Immature natural killer cell (primary cell): Measurements from ENCODE around the gene AGMO. TPM values are rescaled to one million over a fixed set of nuclear protein-coding genes. Genes with fewer than 3 reads are reported as not detected.

Experiments used
- DNase-seq, 3 donors: peaks; one replicate each; pipeline ENCODE4 v3.0.0; 2022; ENCODE audit warnings: mixed read lengths in 1 of 3
- H3K27ac Mint-ChIP-seq, 6 donors: one replicate each; pipeline ENCODE4 v1.8.0; 2020; ENCODE audit warnings: mixed read lengths in 6 of 6, mild to moderate bottlenecking in 5 of 6, inconsistent platforms in 4 of 6, moderate library complexity in 3 of 6
- H3K27me3 Mint-ChIP-seq, 3 donors: one replicate each; pipeline ENCODE4 v1.8.0; 2020 to 2021; ENCODE audit warnings: low read depth in 3 of 3, mild to moderate bottlenecking in 3 of 3, mixed read lengths in 3 of 3, moderate library complexity in 3 of 3, inconsistent platforms in 1 of 3
- H3K36me3 Mint-ChIP-seq, 3 donors: one replicate each; pipeline ENCODE4 v1.8.0; 2020; ENCODE audit warnings: mixed read lengths in 3 of 3, inconsistent platforms in 2 of 3, mild to moderate bottlenecking in 2 of 3
- H3K4me1 Mint-ChIP-seq, 2 donors: one replicate each; pipeline ENCODE4 v1.8.0; 2020; ENCODE audit warnings: inconsistent platforms in 2 of 2, mild to moderate bottlenecking in 2 of 2, mixed read lengths in 2 of 2, moderate library complexity in 1 of 2
- H3K4me3 Mint-ChIP-seq, 5 donors: one replicate each; pipeline ENCODE4 v1.8.0; 2020; ENCODE audit warnings: mild to moderate bottlenecking in 5 of 5, mixed read lengths in 5 of 5, inconsistent platforms in 3 of 5, moderate library complexity in 3 of 5
- H3K9me3 Mint-ChIP-seq, 6 donors: one replicate each; pipeline ENCODE4 v1.8.0; 2020; ENCODE audit warnings: mild to moderate bottlenecking in 6 of 6, mixed read lengths in 6 of 6, inconsistent platforms in 4 of 6, moderate library complexity in 3 of 6
- polyA plus RNA-seq, 3 donors: library from polyadenylated mRNA; unstranded; fragments of 300-500 nt; fragmentation: Illumina TruSeq; gene quantifications; one replicate each; pipeline ENCODE4 v1.2.3, GENCODE V29; 2021

Gene AGMO
- polyA plus RNA-seq, 3 donors from 2014 or later: not detected

DNA sequence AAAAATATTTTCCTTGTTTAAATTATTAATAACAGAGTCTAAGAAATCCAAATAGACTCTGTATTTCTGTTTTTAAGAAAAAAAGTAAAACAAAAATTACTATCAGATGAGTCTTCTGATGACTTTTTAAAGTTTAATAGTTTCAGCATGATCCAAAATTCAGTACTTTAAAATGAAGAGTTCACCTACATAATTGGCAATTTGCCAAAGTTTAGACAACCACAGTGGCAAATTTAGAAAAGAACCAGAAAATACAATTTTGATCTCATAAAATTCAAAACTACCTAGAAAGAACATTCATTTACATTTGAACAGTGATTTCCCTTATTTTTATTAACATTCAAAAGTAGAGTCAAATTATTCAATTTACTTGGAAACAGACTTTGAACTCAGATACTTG, 56.1 kb downstream of the AGMO start:
- no peaks in the 10 kb centered on the region for H3K4me1 Mint-ChIP-seq
- no peak overlapping the region for H3K4me3 Mint-ChIP-seq
- peaks cover 2 to 37% (median 23%) of the 10 kb centered on the region in 6 donors for H3K9me3 Mint-ChIP-seq
- H3K27ac Mint-ChIP-seq: no peak overlapping the region
- no peak for DNase-seq
- no peaks in the 10 kb centered on the region for H3K36me3 Mint-ChIP-seq
- H3K27me3 Mint-ChIP-seq: no peaks in the 10 kb centered on the region

- Mint-ChIP-seq H3K4me1 (no peaks in the 10 kb centered on the region), H3K27me3 (no peaks in the 10 kb centered on the region), H3K27ac (no peak overlapping the region), H3K36me3 (no peaks in the 10 kb centered on the region), H3K9me3 (peaks cover 5 to 38% (median 23%) of the 10 kb centered on the region in 6 donors), H3K4me3 (no peak overlapping the region)
- DNase-seq: no peak
These were observed 57.5 kb downstream of the AGMO start for GRCh38 chr7:15504351-15504750.

DNA sequence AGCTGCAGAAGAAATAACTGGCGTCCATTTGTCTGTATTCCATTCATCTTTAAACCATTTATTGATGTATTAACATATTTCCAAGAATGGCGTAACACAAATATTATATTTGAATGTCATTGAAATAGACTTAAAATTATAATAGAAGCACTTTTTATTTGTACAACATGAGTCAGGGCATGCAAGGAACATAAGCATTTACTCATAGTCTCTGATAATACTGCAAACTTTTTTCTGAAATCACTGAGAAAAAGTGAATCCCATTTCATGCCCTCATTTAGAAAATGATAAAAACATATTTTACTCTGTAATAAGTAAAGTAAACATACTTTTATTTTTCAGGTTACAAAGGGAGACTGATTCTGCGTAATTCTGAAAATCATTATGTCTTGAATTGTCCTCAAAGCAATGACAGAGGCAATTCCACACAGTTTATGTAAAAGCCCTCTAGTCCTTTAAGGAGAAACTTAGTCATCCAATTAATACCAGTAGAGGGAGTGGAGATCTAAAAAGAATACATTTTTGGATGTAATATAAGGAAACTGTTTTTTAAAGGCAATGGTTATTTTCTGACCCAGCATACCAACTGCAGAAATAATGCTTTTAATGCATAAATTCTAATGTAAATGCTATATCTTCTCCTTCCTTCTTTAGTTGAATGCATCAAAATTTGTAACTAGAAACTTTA, 58.1 kb downstream of the AGMO start:
- Mint-ChIP-seq H3K27me3 (no peaks in the 10 kb centered on the region), H3K36me3 (no peaks in the 10 kb centered on the region), H3K9me3 (peaks cover 5 to 38% (median 24%) of the 10 kb centered on the region in 6 donors), H3K27ac (no peak overlapping the region), H3K4me3 (no peak overlapping the region), H3K4me1 (no peaks in the 10 kb centered on the region)
- no peak for DNase-seq

DNA sequence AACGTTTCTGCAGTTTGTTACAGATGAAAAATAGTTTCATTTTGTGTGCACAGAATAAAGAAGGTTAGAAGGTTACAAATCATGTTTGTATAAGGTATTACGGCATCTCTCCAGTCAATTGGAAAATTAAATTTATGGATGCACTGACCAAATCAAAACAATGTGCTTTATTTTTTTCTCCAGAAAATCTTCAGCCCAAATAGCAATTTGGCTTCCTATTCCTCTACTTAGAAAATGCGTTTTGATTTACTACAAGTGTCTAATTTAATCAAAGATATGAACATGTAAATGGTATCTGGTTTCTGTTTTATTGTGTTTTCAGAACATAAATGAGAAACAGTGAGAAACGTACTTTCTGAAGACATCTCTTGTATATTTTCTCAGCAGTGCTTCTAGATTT, 63.4 kb downstream of the AGMO start:
- DNase-seq: no peak

GRCh38 chr7:15495170-15495569, 66.6 kb downstream of the AGMO start:
- no peaks in the 10 kb centered on the region for H3K4me1 Mint-ChIP-seq
- H3K36me3 Mint-ChIP-seq: no peaks in the 10 kb centered on the region
- DNase-seq: no peak

More for the DNA sequence above, 63.4 kb downstream of the AGMO start:
- Mint-ChIP-seq H3K9me3 (peaks cover 10 to 47% (median 23%) of the 10 kb centered on the region in 6 donors), H3K27ac (no peak overlapping the region), H3K4me1 (no peaks in the 10 kb centered on the region), H3K27me3 (peaks cover 0 to 2% (median 0%) of the 10 kb centered on the region in 3 donors), H3K36me3 (no peaks in the 10 kb centered on the region), H3K4me3 (no peak overlapping the region)

DNA sequence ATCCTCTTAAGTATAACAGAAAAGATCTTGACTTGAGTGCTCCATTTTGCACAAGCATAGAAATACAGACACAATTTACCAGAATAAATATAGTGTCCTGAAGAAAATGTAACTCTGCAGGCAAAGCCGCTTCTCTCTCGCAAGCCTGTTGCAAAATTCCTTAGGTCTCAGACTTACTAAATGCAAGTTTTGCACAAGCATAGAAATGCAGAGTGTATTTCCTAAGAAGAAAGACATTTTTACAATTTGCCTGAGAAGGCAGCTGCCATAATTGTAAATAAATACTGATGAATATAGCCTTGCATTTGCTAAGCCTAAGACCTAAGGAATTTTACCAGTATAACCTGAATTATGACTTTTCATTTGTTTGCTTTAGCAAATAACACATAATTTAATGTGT, 67.1 kb downstream of the AGMO start:
- Mint-ChIP-seq H3K27me3 (peaks cover 0 to 2% (median 0%) of the 10 kb centered on the region in 3 donors), H3K36me3 (no peaks in the 10 kb centered on the region), H3K9me3 (peaks cover 5 to 27% (median 16%) of the 10 kb centered on the region in 6 donors), H3K4me1 (no peaks in the 10 kb centered on the region), H3K4me3 (no peak overlapping the region), H3K27ac (no peak overlapping the region)
- no peak for DNase-seq

More at GRCh38 chr7:15495170-15495569, 66.6 kb downstream of the AGMO start:
- Mint-ChIP-seq H3K9me3 (peaks cover 5 to 25% (median 16%) of the 10 kb centered on the region in 6 donors), H3K27ac (no peak overlapping the region), H3K27me3 (peaks cover 0 to 2% (median 0%) of the 10 kb centered on the region in 3 donors), H3K4me3 (no peak overlapping the region)

DNA sequence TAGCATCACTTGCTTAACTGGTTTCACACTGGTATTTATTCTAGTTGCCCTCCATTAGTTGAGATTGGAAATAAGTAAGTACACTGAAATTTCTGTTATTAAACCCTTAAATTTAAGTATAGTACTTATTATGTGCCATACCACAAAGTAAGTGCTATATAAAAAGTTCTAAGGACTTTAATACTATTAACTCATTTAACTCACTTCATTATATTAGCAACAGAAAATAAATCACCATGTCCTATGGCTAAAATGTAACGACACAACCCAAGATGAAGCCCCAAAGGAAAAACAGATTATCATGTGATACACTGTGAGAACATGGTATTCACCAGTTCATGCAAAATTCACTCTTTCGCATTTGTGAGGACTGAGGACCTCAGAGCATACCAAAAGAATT, 70.5 kb downstream of the AGMO start:
- H3K27ac Mint-ChIP-seq: no peak overlapping the region
- no peaks in the 10 kb centered on the region for H3K4me1 Mint-ChIP-seq
- DNase-seq: no peak
- H3K36me3 Mint-ChIP-seq: no peaks in the 10 kb centered on the region
- H3K27me3 Mint-ChIP-seq: peaks cover 0 to 2% (median 0%) of the 10 kb centered on the region in 3 donors
- peaks cover 5 to 24% (median 15%) of the 10 kb centered on the region in 6 donors for H3K9me3 Mint-ChIP-seq
- no peak overlapping the region for H3K4me3 Mint-ChIP-seq

- no peak for DNase-seq
- Mint-ChIP-seq H3K27ac (no peak overlapping the region), H3K27me3 (peaks cover 0 to 2% (median 0%) of the 10 kb centered on the region in 3 donors), H3K4me1 (no peaks in the 10 kb centered on the region), H3K36me3 (no peaks in the 10 kb centered on the region), H3K4me3 (no peak overlapping the region), H3K9me3 (peaks cover 5 to 26% (median 15%) of the 10 kb centered on the region in 6 donors)
These were observed 71.5 kb downstream of the AGMO start for GRCh38 chr7:15490291-15490690.

DNA sequence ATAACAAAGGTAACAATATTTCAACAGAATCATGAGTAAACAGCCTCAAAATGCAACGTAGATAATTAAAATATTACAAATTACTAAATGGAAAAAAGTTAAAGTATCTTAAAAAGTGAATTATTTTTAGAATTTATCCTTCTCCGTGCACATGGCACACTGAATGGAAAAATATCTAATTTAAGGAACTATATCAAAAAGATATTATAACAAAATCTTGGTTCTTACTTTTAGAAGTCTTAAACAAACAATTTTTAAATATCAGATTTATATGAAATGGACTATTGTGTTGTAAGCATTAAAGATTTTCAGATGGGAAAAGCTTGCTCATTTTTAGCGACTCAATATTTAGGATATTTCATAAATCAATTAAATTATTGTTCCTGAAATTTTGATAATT, 72.0 kb downstream of the AGMO start:
- peaks cover 1 to 27% (median 13%) of the 10 kb centered on the region in 6 donors for H3K9me3 Mint-ChIP-seq
- DNase-seq: no peak
- H3K4me1 Mint-ChIP-seq: no peaks in the 10 kb centered on the region
- no peak overlapping the region for H3K27ac Mint-ChIP-seq
- H3K36me3 Mint-ChIP-seq: no peaks in the 10 kb centered on the region
- peaks cover 0 to 2% (median 0%) of the 10 kb centered on the region in 3 donors for H3K27me3 Mint-ChIP-seq
- H3K4me3 Mint-ChIP-seq: no peak overlapping the region

DNA sequence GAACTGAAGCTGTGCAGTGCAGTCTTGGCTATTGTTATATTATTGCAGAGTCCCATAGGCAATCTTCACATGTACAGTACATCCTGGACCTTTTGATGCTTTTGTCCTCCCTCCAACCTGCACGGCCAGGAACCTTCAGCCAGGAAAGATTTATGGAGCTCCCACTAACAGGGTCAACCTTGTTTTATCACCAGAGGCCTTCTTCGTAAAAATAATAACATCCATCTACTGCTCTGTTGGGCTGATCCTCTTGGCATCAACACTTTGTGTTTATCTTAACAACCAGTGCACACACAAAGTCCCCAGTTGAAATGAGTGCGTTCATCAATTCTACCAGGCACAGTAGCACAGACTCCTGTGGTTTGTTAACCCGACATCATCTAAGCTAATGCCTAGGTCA, 72.4 kb downstream of the AGMO start:
- Mint-ChIP-seq H3K27ac (no peak overlapping the region), H3K4me3 (no peak overlapping the region), H3K27me3 (peaks cover 0 to 2% (median 0%) of the 10 kb centered on the region in 3 donors), H3K4me1 (no peaks in the 10 kb centered on the region), H3K9me3 (peaks cover 6 to 31% (median 17%) of the 10 kb centered on the region in 6 donors), H3K36me3 (peaks cover 0 to 3% (median 3%) of the 10 kb centered on the region in 3 donors)
- DNase-seq: no peak

DNA sequence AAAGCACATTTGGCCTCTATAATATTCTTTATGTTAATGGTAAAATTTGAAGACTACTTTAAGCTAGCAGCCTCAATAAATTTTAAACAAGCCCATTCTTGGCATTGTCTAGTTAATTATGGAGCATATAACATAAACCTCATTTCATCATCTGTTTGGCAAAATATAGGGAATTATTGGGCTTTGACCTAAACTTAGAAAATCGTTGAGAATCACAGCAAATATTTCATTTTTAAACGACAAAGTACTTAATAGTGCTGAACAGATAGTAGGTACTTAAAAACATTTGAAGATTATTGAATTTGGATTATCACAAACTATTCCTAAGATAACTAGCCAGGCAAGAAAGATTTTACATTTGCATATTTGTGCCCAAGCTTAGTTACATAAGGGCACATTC, 73.4 kb downstream of the AGMO start:
- no peak overlapping the region for H3K4me3 Mint-ChIP-seq
- no peak overlapping the region for H3K27ac Mint-ChIP-seq
- no peaks in the 10 kb centered on the region for H3K4me1 Mint-ChIP-seq
- peaks cover 5 to 35% (median 16%) of the 10 kb centered on the region in 6 donors for H3K9me3 Mint-ChIP-seq
- no peak for DNase-seq
- peaks cover 0 to 3% (median 3%) of the 10 kb centered on the region in 3 donors for H3K36me3 Mint-ChIP-seq
- no peaks in the 10 kb centered on the region for H3K27me3 Mint-ChIP-seq

DNA sequence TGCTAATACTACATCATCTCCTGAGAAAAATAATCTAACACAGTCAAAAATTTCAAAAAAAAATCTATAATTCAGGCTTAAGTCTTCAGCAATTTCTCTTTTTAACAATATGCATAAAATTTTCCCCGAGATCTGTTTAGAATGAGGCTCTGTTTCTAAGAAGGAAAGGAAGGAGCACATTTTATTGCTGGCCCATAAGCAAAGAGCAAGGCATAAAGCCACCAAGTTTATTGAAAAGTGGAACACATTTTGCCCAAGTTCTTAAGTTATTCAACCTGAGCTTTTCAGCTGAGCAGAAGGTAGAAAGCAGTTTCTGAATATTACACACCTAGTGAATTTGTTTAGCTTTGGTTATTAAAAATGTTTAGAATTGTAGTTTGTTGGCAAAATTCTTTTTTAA, 73.9 kb downstream of the AGMO start:
- DNase-seq: no peak
- no peak overlapping the region for H3K4me3 Mint-ChIP-seq
- peaks cover 5 to 35% (median 15%) of the 10 kb centered on the region in 6 donors for H3K9me3 Mint-ChIP-seq
- H3K27me3 Mint-ChIP-seq: no peaks in the 10 kb centered on the region
- H3K4me1 Mint-ChIP-seq: no peaks in the 10 kb centered on the region
- H3K36me3 Mint-ChIP-seq: peaks cover 0 to 3% (median 3%) of the 10 kb centered on the region in 3 donors
- H3K27ac Mint-ChIP-seq: no peak overlapping the region

DNA sequence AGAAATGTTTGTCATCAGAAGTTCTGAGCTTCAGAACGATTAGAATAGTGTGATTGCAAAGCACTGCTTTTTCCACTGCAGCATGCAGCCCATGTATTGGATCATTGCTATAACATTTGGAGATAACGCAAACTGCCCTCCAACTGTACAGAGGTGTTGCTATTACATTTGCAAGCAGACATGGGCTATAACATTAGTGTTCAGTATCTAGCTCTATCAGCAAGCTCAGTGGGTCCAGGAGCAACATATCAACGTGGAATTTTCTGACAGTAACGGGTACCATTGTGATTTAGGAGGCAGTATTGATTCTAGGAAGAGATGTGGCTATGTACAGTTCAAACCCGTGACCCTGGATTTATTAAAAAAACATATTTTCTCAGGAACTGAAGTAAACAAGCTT, 75.8 kb downstream of the AGMO start:
- Mint-ChIP-seq H3K27me3 (no peaks in the 10 kb centered on the region), H3K9me3 (peaks cover 5 to 47% (median 23%) of the 10 kb centered on the region in 6 donors), H3K27ac (no peak overlapping the region), H3K4me3 (no peak overlapping the region), H3K36me3 (peaks cover 0 to 3% (median 3%) of the 10 kb centered on the region in 3 donors), H3K4me1 (no peaks in the 10 kb centered on the region)
- DNase-seq: no peak

GRCh38 chr7:15485431-15485830, 76.4 kb downstream of the AGMO start:
- no peak overlapping the region for H3K4me3 Mint-ChIP-seq
- H3K27ac Mint-ChIP-seq: no peak overlapping the region
- H3K9me3 Mint-ChIP-seq: peaks cover 5 to 48% (median 24%) of the 10 kb centered on the region in 6 donors
- H3K36me3 Mint-ChIP-seq: peaks cover 0 to 3% (median 3%) of the 10 kb centered on the region in 3 donors
- H3K27me3 Mint-ChIP-seq: no peaks in the 10 kb centered on the region
- no peak for DNase-seq
- no peaks in the 10 kb centered on the region for H3K4me1 Mint-ChIP-seq

- Mint-ChIP-seq H3K4me1 (no peaks in the 10 kb centered on the region), H3K27me3 (peaks cover 0 to 4% (median 0%) of the 10 kb centered on the region in 3 donors), H3K27ac (no peak overlapping the region), H3K4me3 (no peak overlapping the region), H3K9me3 (peaks cover 7 to 59% (median 33%) of the 10 kb centered on the region in 6 donors), H3K36me3 (peaks cover 0 to 7% (median 3%) of the 10 kb centered on the region in 3 donors)
- DNase-seq: no peak
These were observed 80.7 kb downstream of the AGMO start for GRCh38 chr7:15481132-15481531.
